Aorta (tissue), 5 donors: Measurements from ENCODE around the gene EIF4G3. TPM values are rescaled to one million over a fixed set of nuclear protein-coding genes. Genes with fewer than 3 reads are reported as not detected.
"Not testable (repeated sequence)": the region's sequence is repeated elsewhere in the genome, so short reads cannot be mapped to it uniquely, and the experiment has no call there.

Experiments used
- ATAC-seq: fragments of 200-7000 bp; cut with Tn5 transposase; one replicate; pipeline ENCODE4 v1.9.1; 2022; ENCODE audit warnings: moderate library complexity; ENCODE audit not compliant: low FRiP score
- DNase-seq, 2 donors: peaks; one replicate each; pipeline ENCODE4 v3.0.0-alpha.2; 2020
- H3K27ac ChIP-seq, 2 donors: one replicate each; pipeline ENCODE4 v1.5.1; 2013; ENCODE audit warnings: low read length in 2 of 2, mild to moderate bottlenecking in 2 of 2, moderate library complexity in 2 of 2, control low read depth in 1 of 2, inconsistent platforms in 1 of 2, low read depth in 1 of 2
- H3K27me3 ChIP-seq, 2 donors: one replicate each; pipeline ENCODE4 v1.6.1; 2013; ENCODE audit warnings: control low read depth in 1 of 2, low read length in 1 of 2, mild to moderate bottlenecking in 1 of 2, moderate library complexity in 1 of 2; ENCODE audit not compliant: insufficient read depth in 2 of 2, control insufficient read depth in 1 of 2
- H3K36me3 ChIP-seq, 2 donors: one replicate each; pipeline ENCODE4 v1.6.1; 2013; ENCODE audit warnings: control low read depth in 1 of 2, low read length in 1 of 2, mild to moderate bottlenecking in 1 of 2; ENCODE audit not compliant: insufficient read depth in 2 of 2, control insufficient read depth in 1 of 2
- H3K4me1 ChIP-seq, 2 donors: one replicate each; pipeline ENCODE4 v1.6.1; 2013; ENCODE audit warnings: low read length in 2 of 2, control low read depth in 1 of 2, mild to moderate bottlenecking in 1 of 2, moderate library complexity in 1 of 2; ENCODE audit not compliant: insufficient read depth in 2 of 2, control insufficient read depth in 1 of 2
- H3K4me3 ChIP-seq, 2 donors: one replicate each; pipeline ENCODE4 v1.5.1; 2013; ENCODE audit warnings: low read length in 2 of 2, control low read depth in 1 of 2, mild to moderate bottlenecking in 1 of 2
- H3K9me3 ChIP-seq: one replicate; pipeline ENCODE4 v1.6.1; 2013; ENCODE audit warnings: mild to moderate bottlenecking, low read length; ENCODE audit not compliant: control insufficient read depth
- WGBS, 2 donors: extraction: QIAGEN DNeasy Blood & Tissue Kit; methylation state at CpG; one replicate each; pipeline ENCODE4 v1.1.7; 2013; 5-methylcytosine and 5-hydroxymethylcytosine counted together
- intact Hi-C, 2 donors: fragments of 100-400 bp; cut with DNase I; formaldehyde crosslinking; loops; one replicate each; pipeline versions ENCODE4 v1.14.2 to v1.15.0; 2022
- polyA plus RNA-seq, 2 donors: library from polyadenylated mRNA; stranded (reverse); fragments of 200-250 nt; gene quantifications; one replicate each; pipeline ENCODE4 v1.2.3, GENCODE V29; 2013
- total RNA-seq, 2 donors: library from RNA; stranded (reverse); fragmentation: NEBNext Ultra II Directional; extraction: Animal tissue kit (Norgen Biotek cat#: 25700); gene quantifications; one replicate each; pipeline ENCODE4 v1.2.1, GENCODE V29; 2021
- donor health status: healthy with polysubstance abuse.
- donor health status: Bipolar disorder and iron deficiency.
- donor health status: DM: no; HTN: no; CAD: no.
- donor health status: DM: no; HTN: no; CAD: no.
- donor health status: DM: yes; HTN: yes; CAD: no.

EIF4G3 gene
- total and polyA plus RNA-seq, 4 donors: 7.3 to 84.4 (median 37.3) TPM

- H3K27me3 ChIP-seq: no peaks in the 10 kb centered on the region
- H3K4me3 ChIP-seq: no peak overlapping the region
- ATAC-seq (no peak), DNase-seq (no peak)
- H3K27ac ChIP-seq: no peak overlapping the region
- WGBS, 2 donors: 87 to 89% methylated on average over 3 of the region's 3 CpGs
- no peaks in the 10 kb centered on the region for H3K9me3 ChIP-seq
- intact Hi-C loops: no loop called here
- H3K4me1 ChIP-seq: peaks cover 0 to 2% of the 10 kb centered on the region in 2 donors
- peaks cover 0 to 2% of the 10 kb centered on the region in 2 donors for H3K36me3 ChIP-seq
These were observed 303.4 kb downstream of the EIF4G3 start for GRCh38 chr1:20873311-20873710.

- H3K36me3 ChIP-seq: peaks cover 0 to 2% of the 10 kb centered on the region in 2 donors
- intact Hi-C loops: no loop called here
- WGBS, 2 donors: 0 to 47% methylated on average over 1 of the region's 1 CpG
- ATAC-seq (no peak), DNase-seq (no peak)
- peaks cover 0 to 2% of the 10 kb centered on the region in 2 donors for H3K4me1 ChIP-seq
- H3K4me3 ChIP-seq: no peak overlapping the region
- H3K27me3 ChIP-seq: no peaks in the 10 kb centered on the region
- no peaks in the 10 kb centered on the region for H3K9me3 ChIP-seq
- no peak overlapping the region for H3K27ac ChIP-seq
These were observed 305.3 kb downstream of the EIF4G3 start for GRCh38 chr1:20871419-20871818.

GRCh38 chr1:20870718-20871117, 306.0 kb downstream of the EIF4G3 start:
- Histone ChIP-seq H3K4me3 (no peak overlapping the region), H3K27me3 (no peaks in the 10 kb centered on the region), H3K27ac (no peak overlapping the region), H3K36me3 (peaks cover 0 to under 1% of the 10 kb centered on the region in 2 donors), H3K4me1 (peaks cover 0 to 1% of the 10 kb centered on the region in 2 donors), H3K9me3 (no peaks in the 10 kb centered on the region)
- ATAC-seq: no peak
- intact Hi-C loops: no loop called here
- no peak for DNase-seq
- WGBS, 2 donors: 85 to 87% methylated on average over 1 of the region's 1 CpG

GRCh38 chr1:20868263-20868662, 308.4 kb downstream of the EIF4G3 start:
- Histone ChIP-seq H3K4me1 (no peaks in the 10 kb centered on the region), H3K4me3 (no peak overlapping the region), H3K9me3 (no peaks in the 10 kb centered on the region), H3K27ac (no peak overlapping the region), H3K27me3 (no peaks in the 10 kb centered on the region), H3K36me3 (no peaks in the 10 kb centered on the region)
- no peak for ATAC-seq
- intact Hi-C loops: no loop called here
- no peak for DNase-seq
- WGBS, 2 donors: 97 to 100% methylated on average over 2 of the region's 2 CpGs

- no peak overlapping the region for H3K4me3 ChIP-seq
- H3K9me3 ChIP-seq: no peaks in the 10 kb centered on the region
- DNase-seq (no peak), ATAC-seq (no peak)
- no peaks in the 10 kb centered on the region for H3K36me3 ChIP-seq
- intact Hi-C loops: no loop called here
- no peaks in the 10 kb centered on the region for H3K4me1 ChIP-seq
- no peak overlapping the region for H3K27ac ChIP-seq
- no peaks in the 10 kb centered on the region for H3K27me3 ChIP-seq
These were observed 308.9 kb downstream of the EIF4G3 start for GRCh38 chr1:20867847-20868246.

- ATAC-seq (no peak), DNase-seq (no peak)
- intact Hi-C loops: no loop called here
- Histone ChIP-seq H3K27ac (no peak overlapping the region), H3K4me1 (no peaks in the 10 kb centered on the region), H3K4me3 (no peak overlapping the region), H3K9me3 (no peaks in the 10 kb centered on the region), H3K27me3 (no peaks in the 10 kb centered on the region), H3K36me3 (no peaks in the 10 kb centered on the region)
- 82 to 83% methylated on average over 1 of the region's 1 CpG for WGBS, 2 donors
These were observed 309.6 kb downstream of the EIF4G3 start for GRCh38 chr1:20867062-20867461.

GRCh38 chr1:20865001-20865400, 311.7 kb downstream of the EIF4G3 start:
- H3K4me3 ChIP-seq: no peak overlapping the region
- H3K27me3 ChIP-seq: no peaks in the 10 kb centered on the region
- no peak for ATAC-seq
- H3K4me1 ChIP-seq: no peaks in the 10 kb centered on the region
- no peaks in the 10 kb centered on the region for H3K9me3 ChIP-seq
- DNase-seq: no peak
- WGBS, 2 donors: 85 to 88% methylated on average over 2 of the region's 2 CpGs
- H3K36me3 ChIP-seq: no peaks in the 10 kb centered on the region
- H3K27ac ChIP-seq: no peak overlapping the region
- intact Hi-C loops: no loop called here

- peaks cover 4 to 6% of the 10 kb centered on the region in 2 donors for H3K36me3 ChIP-seq
- ATAC-seq: no peak
- no peaks in the 10 kb centered on the region for H3K9me3 ChIP-seq
- no peak overlapping the region for H3K4me3 ChIP-seq
- no peak for DNase-seq
- no peak overlapping the region for H3K27ac ChIP-seq
- intact Hi-C loops: no loop called here
- no peaks in the 10 kb centered on the region for H3K27me3 ChIP-seq
- no peaks in the 10 kb centered on the region for H3K4me1 ChIP-seq
- WGBS, 2 donors: 97 to 99% methylated on average over 4 of the region's 4 CpGs
These were observed 322.2 kb downstream of the EIF4G3 start for GRCh38 chr1:20854529-20854928.

GRCh38 chr1:20851791-20852190, 324.9 kb downstream of the EIF4G3 start:
- H3K27ac ChIP-seq, H3K4me3 ChIP-seq, ATAC-seq, H3K9me3 ChIP-seq, H3K36me3 ChIP-seq, H3K4me1 ChIP-seq, intact Hi-C loops, H3K27me3 ChIP-seq: not testable (repeated sequence)
- DNase-seq: peak; percentile 33 to 58
- WGBS, 2 donors: 82 to 83% methylated on average over 8 of the region's 8 CpGs
